GM13977 (cell line): ENCODE data around the gene TMEM120B.
"Not testable (repeated sequence)": the region's sequence is repeated elsewhere in the genome, so short reads cannot be mapped to it uniquely, and the experiment has no call there.

ENCODE experiments used
- DNase-seq: peaks from one replicate; pipeline ENCODE4 v3.0.0; 2012; ENCODE audit warnings: low spot score
- in situ Hi-C: fragments of 300-500 bp; cut with MboI; formaldehyde crosslinking; loops from one replicate; pipeline ENCODE4 v1.12.0; 2022; ENCODE audit warnings: low sequenced_read_pairs, low pct_unique_long_range_greater_than_20kb, mixed read lengths, inconsistent platforms; ENCODE audit not compliant: unreplicated experiment
- TF ChIP-seq, protein P1 (sequence below): IDR thresholded peaks from 2 replicates; pipeline ENCODE4 v1.5.1; 2012; ENCODE audit warnings: mild to moderate bottlenecking, control low read depth; ENCODE audit not compliant: insufficient read depth; ENCODE audit errors: extremely low read depth, missing control alignments

TMEM120B gene

DNA sequence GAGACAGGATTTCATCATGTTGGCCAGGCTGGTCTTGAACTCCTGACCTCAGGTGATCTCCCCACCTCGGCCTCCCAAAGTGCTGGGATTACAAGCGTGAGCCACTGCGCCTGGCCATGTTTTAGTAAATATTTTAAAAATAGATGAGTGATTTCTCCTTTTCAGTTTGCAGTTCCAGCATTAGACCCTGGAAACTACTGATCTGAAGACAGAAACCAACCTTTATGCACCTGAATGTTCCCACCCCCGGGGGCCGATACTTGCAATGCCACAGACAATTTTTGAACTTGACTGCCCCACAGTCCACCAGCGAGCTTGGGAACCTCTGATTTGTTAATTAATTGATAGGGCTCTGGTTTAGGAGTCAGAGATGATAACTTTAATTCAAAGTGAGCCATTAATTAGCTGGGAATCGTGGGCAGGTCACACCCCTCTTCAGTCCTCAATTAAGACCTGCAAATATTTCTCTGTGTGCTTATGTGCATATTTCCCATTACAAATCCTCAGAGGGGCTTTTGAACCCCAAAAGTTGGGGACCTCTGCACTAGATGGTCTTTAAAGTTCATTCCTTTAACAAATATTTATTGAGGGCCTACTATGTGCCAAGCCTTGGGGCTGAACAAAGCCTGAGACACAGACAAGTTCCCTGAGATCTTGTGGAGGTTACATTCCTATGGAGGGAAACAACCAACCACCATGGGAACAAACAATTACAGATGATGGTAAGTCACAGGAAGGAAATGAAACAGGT, 4.1 kb upstream of the TMEM120B start:
- TF ChIP-seq, protein P1, sequence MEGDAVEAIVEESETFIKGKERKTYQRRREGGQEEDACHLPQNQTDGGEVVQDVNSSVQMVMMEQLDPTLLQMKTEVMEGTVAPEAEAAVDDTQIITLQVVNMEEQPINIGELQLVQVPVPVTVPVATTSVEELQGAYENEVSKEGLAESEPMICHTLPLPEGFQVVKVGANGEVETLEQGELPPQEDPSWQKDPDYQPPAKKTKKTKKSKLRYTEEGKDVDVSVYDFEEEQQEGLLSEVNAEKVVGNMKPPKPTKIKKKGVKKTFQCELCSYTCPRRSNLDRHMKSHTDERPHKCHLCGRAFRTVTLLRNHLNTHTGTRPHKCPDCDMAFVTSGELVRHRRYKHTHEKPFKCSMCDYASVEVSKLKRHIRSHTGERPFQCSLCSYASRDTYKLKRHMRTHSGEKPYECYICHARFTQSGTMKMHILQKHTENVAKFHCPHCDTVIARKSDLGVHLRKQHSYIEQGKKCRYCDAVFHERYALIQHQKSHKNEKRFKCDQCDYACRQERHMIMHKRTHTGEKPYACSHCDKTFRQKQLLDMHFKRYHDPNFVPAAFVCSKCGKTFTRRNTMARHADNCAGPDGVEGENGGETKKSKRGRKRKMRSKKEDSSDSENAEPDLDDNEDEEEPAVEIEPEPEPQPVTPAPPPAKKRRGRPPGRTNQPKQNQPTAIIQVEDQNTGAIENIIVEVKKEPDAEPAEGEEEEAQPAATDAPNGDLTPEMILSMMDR: no peak
- in situ Hi-C loops: no loop called here
- DNase-seq: peak; percentile 29

DNA sequence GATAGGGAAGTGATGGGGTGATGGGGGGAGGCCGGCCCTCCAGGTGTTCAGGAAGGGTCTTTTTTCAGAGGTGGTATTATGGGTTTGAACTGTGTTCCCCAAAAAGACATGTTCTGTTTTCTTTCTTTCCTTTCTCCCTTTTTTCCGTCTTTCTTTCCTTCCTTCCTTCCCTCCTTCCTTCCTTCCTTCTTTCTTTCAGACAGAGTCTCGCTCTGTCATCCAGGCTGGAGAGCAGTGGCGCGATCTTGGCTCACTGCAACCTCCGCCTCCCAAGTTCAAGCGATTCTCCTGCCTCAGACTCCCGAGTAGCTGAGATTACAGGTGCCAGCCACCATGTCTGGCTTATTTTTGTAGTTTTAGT, 3.5 kb upstream of the TMEM120B start:
- DNase-seq, in situ Hi-C loops: not testable (repeated sequence)

DNA sequence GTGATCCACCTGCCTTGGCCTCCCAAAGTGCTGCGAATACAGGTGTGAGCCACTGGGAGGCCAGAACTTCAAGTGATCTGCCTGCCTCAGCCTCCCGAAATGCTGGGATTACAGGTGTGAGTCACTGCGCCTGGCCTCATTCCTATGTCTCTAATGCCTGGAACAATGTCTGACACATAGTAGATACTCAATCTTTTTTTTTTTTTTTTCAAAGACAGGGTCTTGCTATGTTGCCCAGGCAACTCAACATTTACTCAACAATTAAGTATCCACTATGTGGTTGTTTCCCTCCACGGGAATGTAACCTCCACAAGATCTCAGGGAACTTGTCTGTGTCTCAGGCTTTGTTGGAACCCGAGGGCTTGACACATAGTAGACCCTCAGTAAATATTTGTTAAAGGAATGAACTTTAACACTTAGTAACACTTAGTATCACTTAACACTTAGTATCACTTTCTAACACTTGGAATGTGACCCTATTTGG, 3.0 kb upstream of the TMEM120B start:
- no peak for DNase-seq
- TF ChIP-seq, protein P1: no peak
- in situ Hi-C loops: no loop called here

DNA sequence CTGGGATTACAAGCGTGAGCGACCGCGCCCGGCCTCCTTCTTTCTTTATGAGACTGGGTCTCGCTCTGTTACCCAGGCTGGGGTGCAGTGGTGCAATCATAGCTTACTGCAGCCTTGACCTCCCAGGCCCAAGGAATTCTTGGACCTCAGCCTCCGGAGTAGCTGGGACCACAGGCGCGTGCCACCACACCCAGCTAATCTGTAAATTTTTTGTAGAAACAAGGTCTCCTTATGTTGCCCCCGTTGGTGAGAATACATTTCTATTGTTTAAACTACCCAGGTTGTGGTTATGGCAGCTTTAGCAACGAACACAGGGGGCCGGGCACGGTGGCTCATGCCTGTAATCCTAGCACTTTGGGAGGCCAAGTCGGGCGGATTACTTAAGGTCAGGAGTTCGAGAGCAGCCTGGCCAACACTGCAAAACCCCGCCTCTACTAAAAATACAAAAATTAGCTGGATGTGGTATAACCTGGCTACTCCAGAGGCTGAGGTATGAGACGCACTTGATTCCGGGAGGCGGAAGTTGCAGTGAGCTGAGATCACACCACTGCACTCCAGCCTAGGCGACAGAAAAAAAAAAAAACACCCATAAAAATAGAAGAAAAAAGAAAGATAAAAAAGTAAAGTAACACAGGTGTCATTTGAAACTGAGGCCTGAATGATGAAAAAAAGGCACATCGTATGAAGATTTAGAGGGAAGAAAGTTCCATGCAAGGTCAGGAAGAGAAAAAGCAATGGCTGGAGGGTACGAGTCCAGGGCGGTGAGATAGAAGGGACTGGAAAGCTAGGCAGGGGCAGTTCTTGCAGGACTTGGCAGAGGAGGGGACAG, 977 bp upstream of the TMEM120B start:
- no peak for DNase-seq
- TF ChIP-seq, protein P1: no peak
- in situ Hi-C loops: no loop called here

DNA sequence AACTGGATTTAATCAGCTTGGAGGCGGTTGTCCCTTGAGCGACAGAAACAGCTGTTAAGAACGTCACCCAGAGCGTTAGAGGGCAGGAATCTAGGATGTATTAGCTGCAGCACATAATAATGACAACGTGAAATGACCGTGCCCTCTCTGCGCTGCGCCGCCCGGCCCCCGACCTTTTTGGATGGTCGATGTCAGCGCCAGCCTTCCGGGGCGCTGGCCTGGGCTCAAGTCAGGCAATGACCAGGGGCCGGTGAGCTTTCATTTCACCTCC, 427 bp upstream of the TMEM120B start:
- in situ Hi-C loops: no loop called here
- TF ChIP-seq, protein P1: no peak
- DNase-seq: peak; percentile 48

DNA sequence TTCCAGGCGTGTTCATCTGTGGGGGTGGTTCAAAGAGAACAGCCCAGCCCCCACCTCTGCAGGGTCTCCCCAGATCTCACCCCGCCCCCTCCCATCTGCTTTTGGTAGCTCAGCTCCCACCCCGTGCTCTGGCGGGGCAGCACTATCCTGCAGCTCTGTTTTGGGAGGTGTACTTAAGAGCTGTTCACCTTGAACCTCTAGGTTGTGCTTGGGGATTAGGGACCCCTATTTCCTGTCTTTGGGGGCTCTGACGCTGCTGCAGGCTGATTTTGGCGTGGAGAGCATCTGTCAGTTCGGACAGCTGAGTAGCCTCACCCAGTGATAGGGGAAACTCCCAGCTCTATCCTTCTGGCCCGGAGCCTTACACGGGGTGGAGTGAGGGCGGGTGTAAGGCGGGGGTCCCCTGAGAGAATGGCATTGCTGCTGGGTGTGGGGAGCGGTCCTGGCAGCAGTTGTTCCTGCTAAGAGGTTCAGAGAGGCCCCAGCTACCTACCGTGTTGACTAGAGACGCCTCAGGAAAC, 765 bp downstream of the TMEM120B start:
- in situ Hi-C loops: no loop called here
- TF ChIP-seq, protein P1: no peak
- peak; percentile 21 for DNase-seq

DNA sequence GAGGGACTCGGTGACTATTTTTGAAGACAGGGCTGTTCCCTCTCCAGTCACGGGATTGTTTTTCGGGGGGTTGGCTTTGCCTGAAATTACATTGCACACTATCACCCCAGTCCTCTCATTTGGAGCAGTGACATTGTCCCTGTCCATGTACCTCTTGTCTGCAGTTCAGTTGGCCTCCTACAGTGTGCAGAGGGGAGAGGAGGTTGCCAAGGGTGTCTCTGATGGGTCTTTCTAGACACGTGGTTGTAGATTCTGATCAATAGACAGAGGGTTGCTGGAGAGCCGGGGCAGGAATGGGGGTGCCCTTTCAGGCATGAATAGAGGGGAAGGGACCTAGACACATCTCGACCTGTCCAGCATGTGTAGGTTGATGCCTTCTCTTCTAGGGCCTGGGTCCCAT, 1.2 kb downstream of the TMEM120B start:
- in situ Hi-C loops: no loop called here
- DNase-seq: no peak
- TF ChIP-seq, protein P1: no peak

DNA sequence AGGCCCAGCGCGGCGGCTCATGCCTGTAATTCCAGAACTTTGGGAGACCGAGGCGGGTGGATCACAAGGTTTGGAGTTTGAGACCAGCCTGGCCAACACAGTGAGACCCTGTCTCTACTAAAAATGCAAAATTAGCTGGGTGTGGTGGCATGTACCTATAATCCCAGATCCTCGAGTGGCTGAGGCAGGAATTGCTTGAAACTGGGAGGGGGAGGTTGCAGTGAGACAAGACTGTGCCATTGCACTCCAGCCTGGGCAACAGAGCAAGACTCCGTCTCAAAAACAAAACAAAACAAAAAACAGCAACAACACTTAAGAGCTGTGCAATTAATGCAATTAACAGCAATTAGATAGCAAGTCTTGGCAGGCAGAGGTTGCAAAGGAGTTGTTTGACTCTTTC, 2.5 kb downstream of the TMEM120B start:
- DNase-seq, in situ Hi-C loops: not testable (repeated sequence)
